Retinal pigment epithelial cell (primary cell): ENCODE data around the gene ERBB4.
A peak's percentile ranks its signal among the peaks of the same experiment; 100 is the strongest.

Experiments used
- DNase-seq: peaks from one replicate; pipeline ENCODE4 v3.0.0-alpha.2; 2010; ENCODE audit warnings: low read depth
- H3K4me3 ChIP-seq: 2 replicates; pipeline ENCODE4 v1.5.1; 2011; ENCODE audit warnings: mild to moderate bottlenecking, low read length, control low read depth, moderate library complexity
- TF ChIP-seq, protein P1 (sequence below): conservative IDR thresholded peaks from 2 replicates; pipeline ENCODE4 v1.5.1; 2011; ENCODE audit warnings: low read depth, low read length, control low read depth, inconsistent platforms

ERBB4 gene

DNA sequence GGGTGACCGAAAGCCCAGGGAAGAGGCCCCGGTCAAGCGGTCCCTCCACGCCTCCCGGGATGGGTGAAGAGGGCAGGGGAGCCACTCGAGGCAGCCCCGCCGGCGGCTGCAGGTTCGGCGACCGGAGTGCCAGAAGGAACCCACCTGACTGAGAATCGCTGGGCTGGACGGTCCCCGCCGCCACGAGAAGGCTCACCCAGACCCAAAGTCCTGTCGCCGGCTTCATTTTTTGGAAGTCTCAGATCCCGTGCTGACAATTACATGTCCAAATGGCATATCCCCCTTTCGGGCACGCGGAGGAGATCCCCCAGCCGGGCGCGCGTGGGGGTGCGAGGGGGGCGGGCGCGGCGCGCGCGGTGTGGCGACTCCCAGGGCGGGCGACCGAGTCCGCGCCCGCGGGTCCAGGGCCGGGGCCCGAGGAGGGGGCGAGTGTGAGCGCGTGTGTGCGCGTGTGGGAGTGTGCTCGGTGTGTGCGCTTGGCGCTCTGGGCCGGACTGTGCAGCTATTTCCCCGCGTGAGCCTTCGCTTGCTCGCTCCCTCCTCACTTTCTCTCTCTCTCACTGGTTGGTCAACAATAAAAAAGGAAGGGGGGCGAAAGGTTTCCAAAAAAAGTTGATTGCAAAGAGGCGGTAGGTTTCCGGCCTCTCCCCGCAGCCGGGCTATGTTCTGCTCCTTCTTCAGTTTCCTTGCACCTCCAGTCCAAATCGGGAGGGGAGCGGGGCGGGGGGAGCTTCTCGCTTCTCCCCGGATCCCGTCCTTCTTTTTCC is at the start of gene ERBB4:
Gene ERBB4, minus strand, starts transcription at position 498 of the 767 bp plus-strand sequence. Its CDS starts 272 bp downstream, at position 226.
- DNase-seq: no peak
- H3K4me3 ChIP-seq: peak within 1 kb of the TSS; percentile 80
- TF ChIP-seq, protein P1, sequence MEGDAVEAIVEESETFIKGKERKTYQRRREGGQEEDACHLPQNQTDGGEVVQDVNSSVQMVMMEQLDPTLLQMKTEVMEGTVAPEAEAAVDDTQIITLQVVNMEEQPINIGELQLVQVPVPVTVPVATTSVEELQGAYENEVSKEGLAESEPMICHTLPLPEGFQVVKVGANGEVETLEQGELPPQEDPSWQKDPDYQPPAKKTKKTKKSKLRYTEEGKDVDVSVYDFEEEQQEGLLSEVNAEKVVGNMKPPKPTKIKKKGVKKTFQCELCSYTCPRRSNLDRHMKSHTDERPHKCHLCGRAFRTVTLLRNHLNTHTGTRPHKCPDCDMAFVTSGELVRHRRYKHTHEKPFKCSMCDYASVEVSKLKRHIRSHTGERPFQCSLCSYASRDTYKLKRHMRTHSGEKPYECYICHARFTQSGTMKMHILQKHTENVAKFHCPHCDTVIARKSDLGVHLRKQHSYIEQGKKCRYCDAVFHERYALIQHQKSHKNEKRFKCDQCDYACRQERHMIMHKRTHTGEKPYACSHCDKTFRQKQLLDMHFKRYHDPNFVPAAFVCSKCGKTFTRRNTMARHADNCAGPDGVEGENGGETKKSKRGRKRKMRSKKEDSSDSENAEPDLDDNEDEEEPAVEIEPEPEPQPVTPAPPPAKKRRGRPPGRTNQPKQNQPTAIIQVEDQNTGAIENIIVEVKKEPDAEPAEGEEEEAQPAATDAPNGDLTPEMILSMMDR: no peak

DNA sequence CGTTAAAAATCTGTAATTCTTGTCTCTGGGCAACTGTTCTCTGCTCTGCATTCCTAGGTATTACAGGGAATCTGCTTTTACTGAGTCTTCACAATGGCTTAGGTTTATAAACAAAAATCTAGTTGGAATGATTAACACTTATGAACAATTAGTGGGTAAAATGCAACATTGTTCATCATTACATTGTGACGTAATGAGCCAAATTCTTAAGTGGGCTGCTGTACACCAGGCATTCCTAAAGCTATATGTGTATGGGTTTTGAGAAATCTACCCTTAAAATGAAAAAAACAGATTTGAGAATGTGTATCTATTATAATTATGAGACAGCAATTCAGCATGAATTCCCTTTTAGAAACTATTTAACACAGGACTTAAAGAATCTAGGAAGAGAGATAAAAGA is 41.5 kb upstream of the ERBB4 start:
- DNase-seq: no peak
- TF ChIP-seq, protein P1: no peak

DNA sequence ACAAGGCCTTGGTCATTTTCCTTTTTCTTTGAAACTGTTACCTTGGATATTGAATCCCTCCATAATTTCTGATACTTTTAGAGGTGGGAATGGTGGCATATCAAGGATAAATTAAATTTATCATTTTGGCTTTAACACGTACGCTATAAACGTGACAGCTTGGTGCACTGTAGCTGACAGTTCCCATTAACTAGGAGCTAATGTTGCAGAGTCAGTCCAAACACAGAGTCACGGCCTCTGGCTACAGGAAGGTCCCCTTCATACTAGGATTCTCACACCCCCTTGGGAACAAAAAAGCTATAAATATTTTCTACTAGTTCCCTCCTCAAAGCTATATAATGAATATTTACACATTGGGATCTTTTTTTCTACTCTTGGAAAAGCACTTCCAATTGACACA is 17.7 kb upstream of the ERBB4 start:
- TF ChIP-seq, protein P1: no peak
- DNase-seq: no peak
- no peak overlapping the region for H3K4me3 ChIP-seq

More for the DNA sequence above, 41.5 kb upstream of the ERBB4 start:
- no peak overlapping the region for H3K4me3 ChIP-seq

DNA sequence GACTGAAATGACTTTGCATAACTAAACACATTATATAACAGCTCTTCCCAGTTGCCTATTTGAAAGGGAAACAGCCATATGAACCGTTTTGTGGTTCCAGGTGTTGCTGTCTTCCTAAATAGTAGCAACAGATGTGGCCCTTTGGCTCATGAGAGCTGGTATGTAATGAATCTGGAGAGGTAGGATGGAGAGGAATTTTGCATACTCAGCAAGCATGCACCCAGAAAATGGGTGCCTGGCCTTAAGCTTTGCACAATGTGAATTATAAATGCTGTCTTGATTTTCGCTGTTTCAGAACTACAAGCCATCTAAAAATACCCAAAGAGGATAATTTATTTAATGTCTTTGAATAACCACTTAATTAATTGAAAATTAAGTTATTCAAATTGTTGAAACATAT is 15.6 kb upstream of the ERBB4 start:
- no peak for DNase-seq
- TF ChIP-seq, protein P1: no peak
- H3K4me3 ChIP-seq: no peak overlapping the region

DNA sequence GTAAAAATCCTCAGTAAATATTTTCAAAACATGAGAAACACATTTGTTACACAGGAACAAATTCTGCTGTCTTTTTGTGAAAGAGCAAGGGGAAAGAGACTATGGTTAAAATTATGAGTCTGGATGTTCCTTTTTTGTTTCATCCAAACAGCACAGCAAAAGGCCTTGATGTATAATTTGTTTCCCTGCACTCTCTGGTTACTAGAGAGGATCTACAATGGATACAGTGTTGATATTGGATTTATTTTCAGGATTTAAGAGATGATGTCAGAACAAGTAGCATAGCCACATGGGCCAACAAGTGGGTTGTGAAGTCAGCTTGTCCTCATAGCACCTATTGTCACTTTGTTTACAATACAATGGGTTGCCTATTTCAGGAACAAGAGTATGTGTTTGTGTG is 11.3 kb upstream of the ERBB4 start:
- TF ChIP-seq, protein P1: no peak

DNA sequence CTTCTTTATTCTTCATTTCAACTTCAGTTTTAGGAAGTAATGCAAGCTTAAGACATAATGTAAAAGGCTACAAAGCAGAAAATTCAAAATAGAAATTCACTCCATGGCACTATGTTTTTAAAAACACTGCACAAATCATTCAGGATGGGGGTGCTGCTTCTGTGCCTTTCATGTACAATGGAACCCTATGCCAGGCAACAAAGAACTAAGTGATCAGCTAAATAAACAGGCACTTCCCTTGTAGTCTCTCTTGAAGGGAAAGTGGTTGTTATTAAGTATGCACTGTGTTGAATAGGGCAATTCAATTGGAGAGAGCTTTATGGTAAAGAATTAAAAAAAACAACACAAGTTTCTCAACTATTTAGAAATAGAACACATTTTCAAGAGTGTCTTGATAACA is 10.9 kb upstream of the ERBB4 start:
- no peak overlapping the region for H3K4me3 ChIP-seq
- TF ChIP-seq, protein P1: no peak
- DNase-seq: no peak

More for the DNA sequence above, 11.3 kb upstream of the ERBB4 start:
- no peak overlapping the region for H3K4me3 ChIP-seq
- no peak for DNase-seq

DNA sequence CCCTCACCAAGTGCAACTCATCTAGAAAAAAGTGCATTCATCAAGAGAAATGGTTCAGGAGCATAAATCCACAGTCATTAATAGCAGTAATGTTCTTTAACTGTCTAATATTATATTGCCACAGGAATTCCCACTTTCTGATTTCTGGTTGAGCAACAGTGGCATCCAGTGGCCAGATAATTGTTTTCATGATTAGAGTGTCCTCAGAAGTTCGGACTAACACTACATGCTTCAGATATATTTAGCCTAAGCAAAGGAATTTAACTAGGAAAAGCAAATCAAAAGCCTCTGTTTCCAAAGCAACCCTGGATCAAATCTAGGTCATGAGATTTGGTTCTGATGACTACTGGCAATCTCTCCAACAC is 9.8 kb upstream of the ERBB4 start:
- DNase-seq: no peak
- no peak overlapping the region for H3K4me3 ChIP-seq
- TF ChIP-seq, protein P1: peak; percentile 49
